AG09319 (cell line): ENCODE results near the gene TSC22D3.

Experiments
- DNase-seq: peaks from one replicate; pipeline ENCODE4 v3.0.0-alpha.2; 2010; ENCODE audit warnings: low read depth; ENCODE audit errors: extremely low read depth
- TF ChIP-seq, protein P1 (sequence below): IDR thresholded peaks from 2 replicates; pipeline ENCODE4 v1.5.1; 2011; ENCODE audit warnings: low read depth, mild to moderate bottlenecking, inconsistent platforms, low read length, moderate library complexity

Gene TSC22D3

DNA sequence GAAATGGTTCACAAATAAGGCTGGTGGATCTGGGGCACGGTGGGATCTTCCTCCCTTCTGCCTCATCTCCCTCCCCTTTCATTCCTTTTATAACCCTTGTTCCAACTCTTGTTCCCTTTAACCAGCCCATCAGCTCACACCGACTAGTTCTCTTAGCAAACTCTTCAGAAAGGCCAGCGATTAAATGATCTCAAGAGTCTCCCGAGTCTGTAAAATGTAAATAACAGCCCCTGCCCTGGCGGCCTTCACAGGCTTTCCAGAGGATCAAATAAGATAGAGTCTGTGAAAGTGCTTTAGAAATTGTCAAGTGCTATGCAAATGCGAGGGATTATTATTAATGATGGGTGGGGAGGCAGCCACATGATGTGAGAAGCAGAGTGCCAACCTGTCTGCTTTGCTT, 27.1 kb downstream of the TSC22D3 start:
- no peak for DNase-seq
- TF ChIP-seq, protein P1, sequence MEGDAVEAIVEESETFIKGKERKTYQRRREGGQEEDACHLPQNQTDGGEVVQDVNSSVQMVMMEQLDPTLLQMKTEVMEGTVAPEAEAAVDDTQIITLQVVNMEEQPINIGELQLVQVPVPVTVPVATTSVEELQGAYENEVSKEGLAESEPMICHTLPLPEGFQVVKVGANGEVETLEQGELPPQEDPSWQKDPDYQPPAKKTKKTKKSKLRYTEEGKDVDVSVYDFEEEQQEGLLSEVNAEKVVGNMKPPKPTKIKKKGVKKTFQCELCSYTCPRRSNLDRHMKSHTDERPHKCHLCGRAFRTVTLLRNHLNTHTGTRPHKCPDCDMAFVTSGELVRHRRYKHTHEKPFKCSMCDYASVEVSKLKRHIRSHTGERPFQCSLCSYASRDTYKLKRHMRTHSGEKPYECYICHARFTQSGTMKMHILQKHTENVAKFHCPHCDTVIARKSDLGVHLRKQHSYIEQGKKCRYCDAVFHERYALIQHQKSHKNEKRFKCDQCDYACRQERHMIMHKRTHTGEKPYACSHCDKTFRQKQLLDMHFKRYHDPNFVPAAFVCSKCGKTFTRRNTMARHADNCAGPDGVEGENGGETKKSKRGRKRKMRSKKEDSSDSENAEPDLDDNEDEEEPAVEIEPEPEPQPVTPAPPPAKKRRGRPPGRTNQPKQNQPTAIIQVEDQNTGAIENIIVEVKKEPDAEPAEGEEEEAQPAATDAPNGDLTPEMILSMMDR, result no peak

GRCh38 chrX:107747596-107748161, 27.9 kb downstream of the TSC22D3 start:
- TF ChIP-seq, protein P1, result no peak
- no peak for DNase-seq

- TF ChIP-seq, protein P1, result no peak
Observed at GRCh38 chrX:107744868-107745267, 30.7 kb downstream of the TSC22D3 start.

DNA sequence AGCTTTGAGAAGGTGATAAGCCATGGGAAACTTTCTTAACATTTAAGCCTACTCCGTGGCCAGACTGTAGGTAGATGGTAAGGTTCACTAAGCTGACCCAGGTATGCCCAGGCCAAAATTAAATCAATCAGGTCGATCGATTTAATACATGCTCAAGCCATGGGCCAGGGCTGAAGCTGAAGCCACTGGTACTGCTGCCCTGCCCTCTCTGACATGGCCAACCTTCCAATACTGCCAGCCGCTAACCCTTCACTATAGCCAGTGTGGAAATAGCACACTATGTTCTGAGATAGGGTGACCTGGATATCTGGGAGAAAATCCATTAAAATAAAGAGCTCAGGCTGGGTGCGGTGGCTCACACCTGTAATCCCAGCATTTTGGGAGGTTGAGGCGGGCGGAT, 31.6 kb downstream of the TSC22D3 start:
- TF ChIP-seq, protein P1, result no peak
- no peak for DNase-seq

More at GRCh38 chrX:107744868-107745267, 30.7 kb downstream of the TSC22D3 start:
- no peak for DNase-seq

- no peak for DNase-seq
- TF ChIP-seq, protein P1, result no peak
Observed at GRCh38 chrX:107742700-107743191, 32.8 kb downstream of the TSC22D3 start.

- TF ChIP-seq, protein P1, result no peak
- no peak for DNase-seq
Observed at GRCh38 chrX:107741404-107741790, 34.2 kb downstream of the TSC22D3 start.

DNA sequence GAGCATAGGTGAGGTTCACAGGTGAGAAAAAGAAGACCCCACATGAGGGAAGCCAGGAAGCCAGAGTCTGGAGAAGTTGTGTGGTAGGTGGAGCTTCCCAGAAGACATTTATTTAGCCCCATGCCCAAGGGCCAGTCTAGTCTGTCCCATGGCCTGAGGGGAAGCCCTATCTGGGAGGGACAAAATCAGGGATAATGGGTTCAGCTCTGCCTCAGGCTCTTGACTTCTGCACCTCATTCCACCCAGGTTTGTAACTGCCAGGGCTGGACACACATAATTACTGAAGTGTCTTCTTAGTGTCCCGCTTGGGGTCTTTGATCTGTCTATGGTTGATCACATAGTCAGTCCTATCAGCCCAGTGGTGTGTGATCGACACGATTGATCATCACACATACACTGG, 36.0 kb downstream of the TSC22D3 start:
- TF ChIP-seq, protein P1, result no peak
- no peak for DNase-seq
